Measurements from ENCODE around the gene RAB1B.

GRCh38 chr11:66259956-66260355 lies 8.5 kb upstream of the RAB1B start:
- TF ChIP-seq CTCF (IDR thresholded peaks at IDR 0.05), result no peak
- TF ChIP-seq POLR2A (IDR thresholded peaks at IDR 0.05), result no peak
- TF ChIP-seq EP300 (IDR thresholded peaks at IDR 0.05), result no peak
- no peak for TF ChIP-seq POLR2AphosphoS5 (IDR thresholded peaks at IDR 0.05)
